ENCODE results near the gene TP53. TPM values are rescaled to one million over a fixed set of nuclear protein-coding genes. Genes with fewer than 3 reads are reported as not detected.

TP53 gene
- polyA plus RNA-seq, 1 experiment: 48.4 TPM

DNA sequence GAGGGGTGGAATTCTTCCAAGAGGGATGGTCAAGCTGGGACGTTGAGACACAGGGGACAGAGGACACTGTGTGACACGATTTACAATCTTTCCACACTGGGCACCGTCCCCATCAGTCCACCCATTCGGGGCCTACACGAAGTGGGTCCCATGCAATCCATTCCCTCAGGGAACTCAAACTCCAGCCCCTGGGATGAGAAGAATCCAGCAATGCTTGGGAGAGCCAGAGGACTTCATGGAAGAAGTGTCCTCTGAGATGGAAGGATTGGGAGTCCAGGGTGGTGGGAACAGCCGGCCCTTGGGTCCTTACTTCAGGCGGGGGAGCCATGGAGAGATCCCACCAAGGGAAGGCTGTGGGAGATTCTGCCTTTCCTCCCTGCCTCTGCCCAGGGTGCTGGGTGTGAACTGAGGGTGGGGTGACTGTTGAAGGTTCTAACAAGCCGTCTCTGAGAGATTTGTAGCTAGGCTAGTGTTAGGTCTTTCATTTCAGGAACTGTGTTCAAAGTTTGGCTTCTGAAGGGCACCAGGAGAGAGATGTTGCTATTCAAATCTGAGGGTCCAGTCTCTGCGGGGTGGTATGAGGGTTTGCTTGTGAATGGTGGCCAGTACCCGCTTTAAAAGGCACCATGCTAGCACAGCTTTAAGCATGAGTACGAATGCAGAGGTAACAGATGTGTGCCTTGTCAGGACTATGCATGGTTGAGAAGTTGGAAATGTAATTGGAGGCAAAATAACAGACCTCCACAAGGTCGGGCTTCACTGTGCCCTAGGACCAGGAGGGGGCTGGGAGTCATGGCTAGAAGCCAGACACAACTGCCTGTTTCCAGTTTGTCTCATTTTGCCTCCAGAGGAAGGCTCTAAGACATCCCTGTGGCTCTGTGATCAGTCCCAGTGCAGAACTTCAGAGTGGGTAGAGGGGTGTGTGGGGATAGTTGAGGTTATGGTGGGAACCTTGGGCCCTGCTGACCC is 34.6 kb downstream of the TP53 start:
- no peaks in the 10 kb centered on the region for H3K36me3 ChIP-seq (ENCODE audit: control insufficient read depth, insufficient read depth, low read length)
- TF ChIP-seq, protein P1, sequence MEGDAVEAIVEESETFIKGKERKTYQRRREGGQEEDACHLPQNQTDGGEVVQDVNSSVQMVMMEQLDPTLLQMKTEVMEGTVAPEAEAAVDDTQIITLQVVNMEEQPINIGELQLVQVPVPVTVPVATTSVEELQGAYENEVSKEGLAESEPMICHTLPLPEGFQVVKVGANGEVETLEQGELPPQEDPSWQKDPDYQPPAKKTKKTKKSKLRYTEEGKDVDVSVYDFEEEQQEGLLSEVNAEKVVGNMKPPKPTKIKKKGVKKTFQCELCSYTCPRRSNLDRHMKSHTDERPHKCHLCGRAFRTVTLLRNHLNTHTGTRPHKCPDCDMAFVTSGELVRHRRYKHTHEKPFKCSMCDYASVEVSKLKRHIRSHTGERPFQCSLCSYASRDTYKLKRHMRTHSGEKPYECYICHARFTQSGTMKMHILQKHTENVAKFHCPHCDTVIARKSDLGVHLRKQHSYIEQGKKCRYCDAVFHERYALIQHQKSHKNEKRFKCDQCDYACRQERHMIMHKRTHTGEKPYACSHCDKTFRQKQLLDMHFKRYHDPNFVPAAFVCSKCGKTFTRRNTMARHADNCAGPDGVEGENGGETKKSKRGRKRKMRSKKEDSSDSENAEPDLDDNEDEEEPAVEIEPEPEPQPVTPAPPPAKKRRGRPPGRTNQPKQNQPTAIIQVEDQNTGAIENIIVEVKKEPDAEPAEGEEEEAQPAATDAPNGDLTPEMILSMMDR (IDR thresholded peaks at IDR 0.05; ENCODE audit: insufficient read depth, low read depth, low read length): no peak
- POLR2A ChIA-PET: no interaction called here
- DNase-seq (ENCODE audit: low read depth): no peak
- peaks cover 45% of the 10 kb centered on the region for H3K27me3 ChIP-seq (ENCODE audit: control insufficient read depth, insufficient read depth, low read length)
- H3K4me3 ChIP-seq (ENCODE audit: low read depth, low read length): no peak overlapping the region
- CTCF ChIA-PET: interaction anchor here (0.7 to 2.5 kb wide), 4 partner anchors 16 to 20 kb away, joined by 3 to 26 read pairs (median 5); no protein-coding TSS in a partner anchor

DNA sequence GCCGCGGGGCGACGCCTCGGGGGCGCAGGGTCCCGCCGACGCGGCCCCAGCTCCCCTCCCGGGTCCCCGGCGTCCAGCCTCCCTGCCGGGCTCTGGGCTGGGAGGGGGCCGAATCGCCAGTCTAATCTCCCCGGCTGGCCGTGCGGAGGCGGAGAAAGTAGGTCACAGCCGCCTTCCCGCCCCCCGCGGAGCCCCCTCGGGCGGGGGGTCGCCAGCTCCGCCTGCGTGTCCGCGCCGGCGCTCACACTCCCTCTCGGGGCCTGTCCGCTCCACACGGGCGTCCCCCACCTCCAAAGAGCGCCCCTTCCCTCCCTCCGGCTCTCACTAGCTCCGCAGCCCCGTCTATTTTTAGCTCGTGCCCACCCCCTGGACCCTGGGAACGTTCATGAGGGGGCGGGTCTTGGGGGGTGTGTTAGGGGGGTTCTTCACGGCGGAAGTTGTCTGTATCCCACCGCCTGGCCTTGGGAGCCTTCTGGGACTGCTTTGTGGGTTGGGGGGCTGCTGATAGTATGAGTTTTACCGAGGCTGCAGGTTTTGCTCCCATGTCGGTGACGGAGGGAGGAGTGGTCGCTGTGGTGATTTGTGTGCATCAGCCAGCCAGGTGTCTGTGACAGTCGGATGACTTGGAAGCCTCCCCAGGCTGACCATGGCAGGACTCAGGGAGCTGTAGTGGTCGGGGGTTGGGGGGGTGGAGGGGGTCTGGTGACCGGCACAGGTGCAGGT is 35.5 kb downstream of the TP53 start:
- POLR2A ChIA-PET: no interaction called here
- CTCF ChIA-PET: interaction anchor here (1.0 to 2.5 kb wide), 4 partner anchors 10 to 36 kb away, joined by 5 to 26 read pairs (median 5); partner anchors contain the start of gene TP53
- Histone ChIP-seq H3K36me3 (ENCODE audit: control insufficient read depth, insufficient read depth, low read length) (no peaks in the 10 kb centered on the region), H3K27me3 (ENCODE audit: control insufficient read depth, insufficient read depth, low read length) (peaks cover 45% of the 10 kb centered on the region), H3K4me3 (ENCODE audit: low read depth, low read length) (no peak overlapping the region)
- DNase-seq (ENCODE audit: low read depth): no peak
- TF ChIP-seq, protein P1 (IDR thresholded peaks at IDR 0.05; ENCODE audit: insufficient read depth, low read depth, low read length): no peak

DNA sequence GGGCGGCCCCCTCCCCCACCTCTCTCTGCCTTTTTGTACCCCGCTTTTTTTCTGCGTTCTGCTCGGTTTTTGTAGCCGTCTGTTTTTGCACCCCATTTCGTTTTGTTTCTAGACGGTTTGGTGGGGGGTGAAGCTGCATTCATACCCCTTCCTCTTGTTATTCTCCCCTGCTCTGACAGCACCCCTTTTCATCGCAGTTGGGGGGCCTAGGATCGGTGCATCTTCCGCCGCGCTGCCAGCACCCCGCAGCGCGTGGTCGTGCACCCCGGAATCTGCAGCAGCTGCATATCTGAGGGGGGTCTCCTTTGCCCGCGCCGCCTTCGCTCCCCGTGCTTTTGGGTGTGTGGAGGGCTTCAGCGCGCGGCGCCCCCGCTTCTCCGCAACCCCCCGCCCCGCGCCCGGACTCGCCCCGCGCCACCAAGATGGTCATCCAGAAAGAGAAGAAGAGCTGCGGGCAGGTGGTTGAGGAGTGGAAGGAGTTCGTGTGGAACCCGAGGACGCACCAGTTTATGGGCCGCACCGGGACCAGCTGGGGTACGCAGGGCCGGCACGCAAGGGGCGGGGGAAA is 36.1 kb downstream of the TP53 start:
- CTCF ChIA-PET: interaction anchor here (1.0 to 2.5 kb wide), 4 partner anchors 10 to 36 kb away, joined by 5 to 26 read pairs (median 5); partner anchors contain the start of gene TP53
- Histone ChIP-seq H3K4me3 (ENCODE audit: low read depth, low read length) (peak overlapping the region; percentile 31; the same call in 1 of the 2 replicates), H3K27me3 (ENCODE audit: control insufficient read depth, insufficient read depth, low read length) (peaks cover 45% of the 10 kb centered on the region), H3K36me3 (ENCODE audit: control insufficient read depth, insufficient read depth, low read length) (no peaks in the 10 kb centered on the region)
- POLR2A ChIA-PET: no interaction called here
- DNase-seq (ENCODE audit: low read depth): no peak
- TF ChIP-seq, protein P1 (IDR thresholded peaks at IDR 0.05; ENCODE audit: insufficient read depth, low read depth, low read length): no peak

DNA sequence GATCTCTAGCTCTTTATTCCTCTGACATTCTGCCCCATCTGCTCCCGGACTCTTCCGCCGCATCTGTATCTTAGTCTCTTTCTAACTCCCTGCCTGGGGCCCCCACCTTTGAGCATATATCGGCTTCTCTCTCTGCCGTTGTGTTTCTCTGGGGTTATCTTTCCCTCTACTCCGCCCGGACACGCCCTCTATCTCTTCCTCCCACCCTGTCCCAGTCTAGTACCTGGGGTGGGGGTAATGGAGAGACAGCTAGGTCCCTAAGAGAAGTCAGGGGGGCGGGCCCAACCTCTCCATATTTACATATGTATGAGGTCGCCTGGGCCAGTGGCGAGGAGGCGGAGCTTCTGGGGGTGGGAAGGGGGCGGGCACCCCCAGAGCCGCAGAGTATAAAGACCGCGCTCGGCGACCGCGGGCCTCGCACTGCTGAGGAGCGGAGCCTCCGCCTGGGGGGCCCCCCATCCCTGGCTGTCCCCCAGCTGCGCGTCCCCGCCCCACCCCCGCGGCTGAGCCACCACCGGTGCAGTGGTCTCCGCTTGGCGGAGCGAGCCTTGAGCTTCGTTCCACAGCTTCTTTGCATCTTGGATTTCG is 36.7 kb downstream of the TP53 start, which contains the start of gene ATP1B2:
TSS of gene ATP1B2 (plus strand) at position 418 of the 588 bp plus-strand sequence. CDS start 593 bp downstream, outside the sequence.
- Histone ChIP-seq H3K36me3 (ENCODE audit: control insufficient read depth, insufficient read depth, low read length) (no peaks in the 10 kb centered on the region), H3K27me3 (ENCODE audit: control insufficient read depth, insufficient read depth, low read length) (peaks cover 45% of the 10 kb centered on the region), H3K4me3 (ENCODE audit: low read depth, low read length) (peak within 1 kb of the TSS; percentile 31)
- ChIA-PET CTCF (interaction anchor here (0.7 to 2.5 kb wide), 4 partner anchors 9 to 37 kb away, joined by 3 to 26 read pairs (median 5); partner anchors contain the start of gene TP53), POLR2A (interaction anchor here (0.6 kb wide), 1 partner anchor 165 kb away, joined by 9 read pairs; no protein-coding TSS in a partner anchor)
- TF ChIP-seq, protein P1 (IDR thresholded peaks at IDR 0.05; ENCODE audit: insufficient read depth, low read depth, low read length): no peak
- no peak for DNase-seq (ENCODE audit: low read depth)
